Stimulated activated CD8-positive, alpha-beta memory T cell treated with anti-CD3 and anti-CD28 coated beads, Interleukin-15, amount 100 ng/mL, for 24 hours (primary cell): ENCODE data around the gene PDCD1.

Experiments used
- DNase-seq: peaks from one replicate; pipeline ENCODE4 v3.0.0-alpha.2; 2020; ENCODE audit warnings: low read depth

Gene PDCD1

DNA sequence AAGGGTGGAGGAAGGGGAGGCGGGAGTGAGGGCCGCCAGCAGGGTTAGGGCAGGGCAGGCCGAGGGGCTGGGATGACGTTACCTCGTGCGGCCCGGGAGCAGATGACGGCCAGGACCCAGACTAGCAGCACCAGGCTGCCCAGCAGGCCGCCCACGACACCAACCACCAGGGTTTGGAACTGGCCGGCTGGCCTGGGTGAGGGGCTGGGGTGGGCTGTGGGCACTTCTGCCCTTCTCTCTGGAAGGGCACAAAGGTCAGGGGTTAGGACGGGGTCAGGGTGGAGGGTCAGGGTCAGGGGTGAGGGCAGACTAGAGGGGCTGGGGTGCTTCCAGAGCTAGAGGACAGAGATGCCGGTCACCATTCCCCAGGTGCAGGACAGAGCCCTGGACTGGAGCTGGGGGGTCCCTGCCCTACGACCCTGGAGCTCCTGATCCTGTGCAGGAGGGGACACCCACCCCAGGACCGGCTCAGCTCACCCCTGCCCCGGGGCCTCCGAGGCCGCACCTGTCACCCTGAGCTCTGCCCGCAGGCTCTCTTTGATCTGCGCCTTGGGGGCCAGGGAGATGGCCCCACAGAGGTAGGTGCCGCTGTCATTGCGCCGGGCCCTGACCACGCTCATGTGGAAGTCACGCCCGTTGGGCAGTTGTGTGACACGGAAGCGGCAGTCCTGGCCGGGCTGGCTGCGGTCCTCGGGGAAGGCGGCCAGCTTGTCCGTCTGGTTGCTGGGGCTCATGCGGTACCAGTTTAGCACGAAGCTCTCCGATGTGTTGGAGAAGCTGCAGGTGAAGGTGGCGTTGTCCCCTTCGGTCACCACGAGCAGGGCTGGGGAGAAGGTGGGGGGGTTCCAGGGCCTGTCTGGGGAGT is 6.3 kb downstream of the PDCD1 start:
- DNase-seq: no peak

DNA sequence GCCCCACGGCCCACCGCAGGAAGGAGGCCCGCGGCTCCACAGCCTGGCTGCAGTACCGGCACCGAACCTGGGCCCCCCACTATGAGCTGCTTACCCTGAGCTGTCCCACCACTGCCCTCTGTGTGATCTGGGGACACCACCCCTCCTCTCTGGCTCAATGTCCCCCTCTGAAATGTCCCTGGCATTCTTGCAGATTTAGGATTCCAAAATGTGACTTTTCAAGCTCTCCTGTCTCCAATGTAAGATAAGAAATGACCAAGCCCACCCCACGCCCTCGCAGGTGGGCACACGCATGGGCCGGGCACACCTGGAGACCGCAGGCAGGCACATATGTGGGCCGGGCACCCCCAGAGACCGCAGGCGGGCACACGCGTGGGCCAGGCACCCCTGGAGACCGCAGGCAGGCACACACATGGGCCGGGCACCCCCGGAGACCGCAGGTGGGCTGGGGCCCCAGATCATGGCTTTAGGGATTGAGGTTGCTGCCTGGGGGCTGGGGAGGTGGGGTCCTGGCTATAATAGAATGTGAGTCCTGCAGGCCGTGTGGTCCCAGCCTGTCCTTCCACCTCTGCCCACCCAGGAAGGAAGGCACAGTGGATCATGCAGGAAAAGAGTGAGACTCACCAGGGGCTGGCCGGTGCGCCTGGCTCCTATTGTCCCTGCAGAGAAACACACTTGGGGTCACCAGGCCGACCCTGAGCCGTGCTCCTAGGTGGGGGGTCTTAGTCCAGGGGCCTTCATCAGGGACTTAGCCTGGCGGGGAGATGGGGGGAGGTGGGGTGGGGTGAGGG is 7.2 kb downstream of the PDCD1 start:
- DNase-seq: no peak

DNA sequence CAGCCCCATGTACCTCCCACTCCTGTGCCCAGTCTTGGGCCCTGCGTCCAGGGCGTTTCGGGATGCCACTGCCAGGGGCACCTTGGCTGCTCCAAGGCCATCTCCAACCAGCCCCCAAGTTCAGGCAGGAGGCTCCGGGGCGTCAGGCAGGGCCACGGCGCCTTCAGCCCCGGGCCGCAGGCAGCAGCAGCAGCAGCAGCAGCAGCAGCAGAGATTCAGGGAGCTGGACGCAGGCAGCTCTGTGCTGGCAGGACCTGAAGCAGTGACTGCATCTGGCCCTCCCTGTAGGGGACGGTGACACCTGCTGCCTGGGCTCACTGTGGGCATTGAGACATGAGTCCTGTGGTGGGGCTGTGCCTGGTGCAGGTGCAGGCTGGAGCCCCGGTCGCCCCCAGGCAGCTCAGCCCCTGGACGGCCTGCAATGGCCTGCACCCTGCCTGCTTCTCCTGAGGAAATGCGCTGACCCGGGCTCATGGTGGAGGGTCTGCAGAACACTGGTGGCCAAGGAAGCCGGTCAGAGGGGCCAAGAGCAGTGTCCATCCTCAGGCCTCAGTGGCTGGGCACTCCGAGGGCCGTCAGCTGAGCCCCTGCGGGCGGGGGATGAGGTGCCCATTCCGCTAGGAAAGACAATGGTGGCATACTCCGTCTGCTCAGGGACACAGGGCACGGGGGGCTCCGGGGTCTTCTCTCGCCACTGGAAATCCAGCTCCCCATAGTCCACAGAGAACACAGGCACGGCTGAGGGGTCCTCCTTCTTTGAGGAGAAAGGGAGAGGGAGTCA is 8.0 kb downstream of the PDCD1 start:
- DNase-seq: no peak

- no peak for DNase-seq
These were observed 8.8 kb downstream of the PDCD1 start for GRCh38 chr2:241849616-241850543.

DNA sequence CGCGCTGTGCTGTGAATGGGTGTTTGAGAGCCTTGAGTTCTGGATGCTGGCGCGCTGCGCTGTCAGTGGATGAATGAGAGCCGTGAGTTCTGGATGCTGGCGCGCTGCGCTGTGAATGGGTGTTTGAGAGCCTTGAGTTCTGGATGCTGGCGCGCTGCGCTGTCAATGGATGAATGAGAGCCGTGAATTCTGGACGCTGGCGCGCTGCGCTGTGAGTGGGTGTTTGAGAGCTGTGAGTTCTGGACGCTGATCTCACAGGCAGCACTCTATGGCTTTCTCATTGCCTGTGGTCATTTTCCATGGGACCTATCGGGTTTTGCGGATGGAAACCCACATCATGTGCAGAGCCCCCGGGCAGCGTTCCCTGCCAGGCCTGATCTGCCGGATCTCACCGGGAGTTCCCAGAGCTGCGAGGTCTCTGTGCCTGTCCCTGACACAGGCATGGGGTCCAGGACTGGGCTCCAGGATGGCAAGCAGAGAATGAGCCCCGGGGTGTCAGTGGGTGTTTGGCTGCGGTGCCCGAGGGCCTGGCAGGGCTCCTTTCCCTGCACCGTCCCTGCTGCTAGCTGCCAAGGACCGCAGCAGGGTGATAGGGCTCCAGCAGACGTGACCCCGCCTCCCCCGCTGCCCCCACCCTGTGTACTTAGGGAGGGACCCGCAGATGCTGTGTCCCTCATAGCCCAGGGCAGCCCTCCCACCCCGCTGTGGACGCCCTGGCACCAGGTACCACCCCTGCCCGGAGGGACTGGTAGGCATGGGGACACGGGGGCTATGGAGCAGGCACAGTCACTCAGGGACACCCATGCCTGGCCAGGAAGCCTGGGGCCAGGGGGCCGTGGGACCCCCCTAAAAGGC is 9.7 kb downstream of the PDCD1 start:
- DNase-seq: no peak

GRCh38 chr2:241846406-241846805 is 12.3 kb downstream of the PDCD1 start:
- DNase-seq: no peak

GRCh38 chr2:241844831-241845578 is 13.7 kb downstream of the PDCD1 start:
- DNase-seq: no peak

- DNase-seq: peak; percentile 69
These were observed 14.5 kb downstream of the PDCD1 start for GRCh38 chr2:241844066-241844728.

GRCh38 chr2:241843321-241844065 is 15.2 kb downstream of the PDCD1 start:
- DNase-seq: no peak

DNA sequence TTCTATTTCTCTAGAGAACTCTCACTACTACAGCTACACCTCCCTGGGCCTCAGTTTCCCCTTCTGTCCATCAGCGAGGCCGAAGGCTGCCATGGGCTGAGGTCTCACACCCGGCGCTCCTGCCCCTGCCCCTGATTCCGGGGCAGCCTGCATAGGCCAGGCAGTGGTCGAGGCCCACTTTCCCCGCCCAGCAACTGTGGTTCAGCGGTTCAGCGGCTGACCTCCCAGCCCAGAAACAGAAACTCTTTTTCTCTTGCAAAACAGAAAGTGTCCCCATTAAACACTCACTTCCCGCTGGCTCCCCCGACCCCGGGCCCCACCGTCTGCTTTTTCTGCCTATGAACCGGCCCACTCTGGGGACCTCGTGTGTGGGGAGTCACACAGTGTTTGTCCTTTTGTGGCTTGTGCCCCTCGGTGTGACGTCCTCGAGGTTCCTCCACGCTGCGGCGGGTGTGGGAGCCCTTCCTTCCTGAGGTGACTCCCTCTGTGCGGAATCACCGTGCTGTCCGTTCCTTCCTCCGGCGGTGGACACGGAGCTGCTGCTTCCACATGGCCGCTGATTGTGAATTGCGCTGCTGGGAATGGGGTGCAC is 16.0 kb downstream of the PDCD1 start:
- DNase-seq: no peak

DNA sequence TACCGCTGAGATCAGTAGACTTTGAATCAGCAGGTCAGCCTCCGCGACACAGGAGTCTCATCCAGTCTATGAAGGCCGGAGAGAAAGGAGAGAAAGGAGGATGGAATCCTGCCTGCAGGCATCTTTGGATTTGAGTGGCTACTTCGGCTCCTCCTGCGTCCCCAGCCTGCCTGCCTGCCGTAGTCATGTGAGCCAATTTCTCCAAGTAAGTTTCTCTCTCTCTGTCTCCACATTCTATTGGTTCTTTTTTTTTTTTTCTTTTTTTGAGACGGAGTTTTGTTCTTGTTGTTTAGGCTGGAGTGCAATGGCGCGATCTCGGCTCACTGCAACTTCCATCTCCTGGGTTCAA is 16.7 kb downstream of the PDCD1 start:
- no peak for DNase-seq

DNA sequence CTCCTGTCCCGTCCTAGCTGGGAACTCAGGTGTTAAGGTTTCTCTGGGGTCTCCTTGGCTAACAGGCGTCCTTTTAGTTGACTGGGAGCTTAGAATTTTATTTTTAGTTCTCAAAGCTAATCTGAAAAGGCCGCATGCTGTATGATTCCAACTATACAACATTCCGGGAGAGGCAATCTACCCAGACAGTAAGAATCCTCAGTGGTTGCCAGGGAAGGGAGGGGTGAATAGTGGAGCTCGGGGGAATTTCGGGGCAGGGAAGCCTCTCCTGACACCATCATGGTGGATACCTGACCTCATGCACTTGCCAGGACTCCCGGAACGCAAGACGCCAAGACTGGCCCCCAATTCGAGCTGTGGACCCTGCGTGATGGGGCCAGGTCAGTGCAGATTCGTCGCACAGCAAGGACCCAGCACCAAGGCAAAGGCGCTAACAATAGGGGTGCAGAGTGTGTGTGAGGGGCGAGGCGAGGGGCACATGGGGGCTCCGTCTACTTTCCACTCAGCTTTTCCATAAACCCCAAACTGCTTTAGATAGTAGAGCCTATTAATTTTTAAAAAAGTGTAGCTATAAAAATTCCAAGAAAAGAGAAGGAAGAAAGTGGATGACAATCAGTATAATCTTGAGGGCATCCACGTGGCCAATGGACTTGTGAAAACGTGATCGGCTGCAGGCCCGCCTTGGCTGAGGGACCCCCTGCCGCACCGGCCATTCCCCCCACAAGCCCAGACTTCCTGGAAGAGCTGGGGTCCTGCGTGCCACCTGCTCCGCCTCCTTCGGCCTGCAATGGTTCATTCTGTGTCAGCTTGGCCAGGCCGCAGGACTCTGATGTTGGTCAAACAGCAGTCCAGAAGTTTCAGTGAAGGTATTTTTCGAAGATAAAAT is 17.3 kb downstream of the PDCD1 start:
- DNase-seq: no peak

DNA sequence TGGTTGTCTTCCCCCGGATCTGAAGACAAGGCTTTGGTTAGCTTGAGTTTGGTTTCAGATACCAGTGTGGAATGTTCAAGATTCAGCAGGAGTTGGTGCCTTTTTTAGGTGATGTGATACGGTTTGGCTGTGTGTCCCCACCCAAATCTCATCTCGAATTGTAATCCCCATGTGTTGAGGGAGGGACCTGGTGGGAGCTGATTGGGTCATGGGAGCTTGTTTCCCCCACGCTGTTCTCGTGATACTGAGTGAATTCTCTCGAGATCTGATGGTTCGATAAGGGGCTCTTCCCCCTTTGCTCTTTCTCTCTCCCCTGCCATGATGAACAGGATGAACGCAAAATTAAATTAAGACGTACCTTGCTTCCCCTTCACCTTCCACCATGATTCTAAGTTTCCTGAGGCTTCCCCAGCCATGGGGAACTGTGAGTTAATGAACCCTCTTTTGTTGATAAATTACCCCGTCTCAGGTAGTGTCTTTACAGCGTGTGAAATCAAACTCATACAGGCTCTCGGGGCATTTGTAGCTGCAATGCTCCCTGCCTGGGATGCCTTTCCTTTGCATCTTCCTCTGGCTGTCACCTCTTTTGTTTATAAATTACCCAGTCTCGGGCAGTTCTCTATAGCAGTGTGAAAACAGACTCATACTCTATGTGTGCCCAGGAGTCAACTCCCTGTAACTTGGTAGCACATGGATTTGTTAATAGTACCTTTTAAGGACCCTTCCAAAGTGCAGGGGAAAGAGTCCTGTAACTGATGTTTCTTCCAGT is 21.3 kb downstream of the PDCD1 start:
- no peak for DNase-seq

DNA sequence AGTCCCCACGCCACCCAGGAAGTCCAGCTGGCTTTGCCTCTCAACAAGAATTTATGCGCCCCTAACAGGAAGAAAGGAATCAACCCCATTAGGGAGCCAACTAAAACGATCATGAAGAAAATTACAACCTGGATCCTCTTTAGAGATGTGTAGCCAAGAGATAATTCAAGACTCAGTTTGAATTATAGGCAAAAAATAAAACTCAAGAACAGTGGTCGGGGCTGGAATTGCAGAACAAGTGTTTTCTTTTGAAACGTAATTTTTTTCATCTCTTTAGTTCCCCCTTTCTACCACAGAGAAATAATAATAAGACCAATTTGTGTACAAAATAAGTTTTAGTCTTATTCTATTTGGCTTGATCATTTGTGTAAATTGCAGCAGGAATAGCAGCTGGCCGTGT is 22.4 kb downstream of the PDCD1 start:
- no peak for DNase-seq

DNA sequence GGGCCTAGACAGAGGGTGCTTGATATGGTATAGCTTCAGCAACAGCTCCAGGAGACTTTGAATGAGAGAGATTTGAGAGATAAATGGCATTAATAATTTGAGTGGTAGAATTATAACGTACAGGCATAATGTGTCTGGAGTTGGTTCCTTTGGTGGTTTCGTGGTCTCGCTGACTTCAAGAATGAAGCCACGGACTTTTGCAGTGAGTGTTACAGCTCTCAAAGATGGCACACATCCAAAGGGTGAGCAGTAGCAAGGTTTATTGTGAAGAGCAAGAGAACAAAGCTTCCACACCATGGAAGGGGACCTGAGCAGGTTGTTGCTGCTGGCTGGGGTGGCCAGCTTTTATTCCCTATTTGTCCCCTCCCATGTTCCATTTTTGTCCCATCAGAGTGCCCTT is 23.1 kb downstream of the PDCD1 start:
- no peak for DNase-seq

DNA sequence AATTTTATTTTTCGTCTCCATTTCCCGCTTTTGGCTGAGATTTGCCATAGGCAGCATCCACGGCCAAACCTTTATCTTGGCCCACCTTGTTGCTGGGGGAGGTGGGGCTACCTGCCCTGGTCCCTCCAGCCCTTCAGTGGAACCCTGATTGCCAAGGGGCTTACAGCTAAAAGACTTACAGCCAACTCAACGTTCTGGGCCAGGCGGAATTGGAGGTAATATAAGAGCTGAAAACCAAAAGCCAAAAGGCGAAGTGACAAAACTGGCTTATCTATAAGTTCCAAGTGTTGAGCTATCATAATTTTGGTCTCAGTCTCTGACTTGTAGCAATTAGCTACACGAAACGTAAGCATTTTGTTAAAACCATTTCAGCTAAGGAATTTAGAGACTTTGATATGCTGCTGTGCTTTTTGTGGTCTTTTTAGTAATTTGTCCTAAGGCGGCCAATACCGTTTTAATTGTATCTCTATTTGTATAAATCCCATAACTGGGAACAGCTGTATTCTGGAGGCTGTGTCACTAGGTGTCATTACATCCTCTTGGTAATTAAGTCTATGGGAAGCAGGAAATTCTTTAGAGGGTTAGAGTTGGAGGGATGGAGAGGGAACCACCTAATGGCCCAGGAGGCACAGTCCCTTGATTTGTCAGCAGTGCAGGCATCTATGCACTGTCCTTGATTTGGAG is 24.0 kb downstream of the PDCD1 start:
- DNase-seq: no peak
